Measurements from ENCODE around the gene CNOT4.

DNA sequence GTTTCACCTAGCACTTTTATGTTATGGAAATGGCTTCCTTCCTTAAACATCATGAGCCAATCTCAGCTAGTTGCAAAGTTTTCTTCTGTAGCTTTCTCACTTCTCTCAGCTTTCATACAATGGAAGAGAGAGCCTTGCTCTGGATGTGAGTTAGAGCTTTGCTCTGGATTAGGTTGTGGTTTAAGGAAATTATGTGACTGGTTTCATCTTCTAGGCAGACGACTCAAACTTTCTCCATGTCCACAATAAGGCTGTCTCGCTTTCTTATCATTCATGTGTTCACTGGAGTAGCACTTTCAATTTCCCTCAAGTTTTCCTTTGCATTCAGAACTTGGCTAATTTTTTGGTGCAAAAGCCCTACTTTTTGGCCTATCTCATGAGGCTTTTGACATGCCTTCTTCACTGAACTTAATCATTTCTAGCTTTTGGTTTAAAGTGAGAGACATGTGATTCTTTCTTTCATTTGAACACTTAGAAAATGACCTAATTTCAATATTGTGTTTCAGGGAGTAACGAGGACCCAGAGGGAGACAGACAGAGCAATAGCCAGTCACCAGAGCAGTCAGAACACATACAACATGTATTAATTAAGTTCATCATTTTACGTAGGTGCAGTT lies 49.8 kb downstream of the CNOT4 start:
- no peak for TF ChIP-seq EZH2 (IDR thresholded peaks at IDR 0.05; ENCODE audit: insufficient read depth, poor library complexity, severe bottlenecking)
- TF ChIP-seq EZH2phosphoT487 (IDR thresholded peaks at IDR 0.05; ENCODE audit: insufficient read depth, low read depth), result no peak
